Measurements from ENCODE around the gene AMIGO3. TPM values are rescaled to one million over a fixed set of nuclear protein-coding genes. Genes with fewer than 3 reads are reported as not detected.

The AMIGO3 gene
- total and polyA plus RNA-seq, 2 donors (not counting 1 experiment from before 2014, with no cell fraction given), result 11.1 TPM; not detected in 1

GRCh38 chr3:49673715-49674496 lies 45.6 kb downstream of the AMIGO3 start, which contains the start of gene APEH:
Gene APEH (plus strand): TSS chr3:49674351. CDS start chr3:49674402, 51 bp downstream.
- Histone ChIP-seq H3K4me1 (ENCODE audit: control insufficient read depth in 2 of 2, insufficient read depth in 2 of 2, low read length in 2 of 2) (peaks cover 13 to 18% of the 10 kb centered on the region in 2 donors), H4K20me1 (ENCODE audit: control insufficient read depth, insufficient read depth, low read length, poor library complexity, severe bottlenecking) (peaks cover 22% of the 10 kb centered on the region), H3K4me2 (replicated peaks; ENCODE audit: low read depth, low read length, poor library complexity, severe bottlenecking) (peak within 1 kb of the TSS; percentile 92), H3K27me3 (replicated peaks in 1 of 4; ENCODE audit: control extremely low read depth in 1 of 4, control insufficient read depth in 3 of 4, insufficient read depth in 4 of 4, low read length in 3 of 4) (no peaks in the 10 kb centered on the region), H3K9me3 (ENCODE audit: control extremely low read depth in 1 of 3, control insufficient read depth in 2 of 3, insufficient read depth in 1 of 3, low read length in 2 of 3) (peaks cover 0 to 5% (median 0%) of the 10 kb centered on the region in 3 donors), H2AFZ (ENCODE audit: insufficient read depth, low read depth, low read length, poor library complexity, severe bottlenecking) (peak within 1 kb of the TSS; percentile 92), H3K9ac (ENCODE audit: low read length) (peak within 1 kb of the TSS; percentile 77), H3K79me2 (ENCODE audit: control insufficient read depth, insufficient read depth, low read length) (peaks cover 20% of the 10 kb centered on the region), H3K36me3 (replicated peaks in 1 of 2; ENCODE audit: control extremely low read depth in 1 of 2, control insufficient read depth in 1 of 2, extremely low read depth in 1 of 2, insufficient read depth in 2 of 2, low read length in 1 of 2) (peaks cover 0 to 31% of the 10 kb centered on the region in 2 experiments), H3K27ac (ENCODE audit: low read length in 2 of 2) (peak within 1 kb of the TSS; percentile 86 to 94), H3K4me3 (ENCODE audit: control extremely low read depth in 1 of 5, extremely low read depth in 1 of 5, insufficient read depth in 1 of 5, low read depth in 2 of 5, low read length in 4 of 5) (peak within 1 kb of the TSS; percentile 51 to 84 (median 73))
- intact Hi-C loops (cut with micrococcal nuclease), result loop anchor here (1.0 to 5.0 kb wide), 12 partner anchors 15 to 580 kb away; partner anchors contain the start of genes AMIGO3, DAG1, GNAI2 and IP6K1
- peak; percentile 98 for DNase-seq
- Mint-ChIP-seq H3K27me3 (no peaks in the 10 kb centered on the region), H3K27ac (peak within 1 kb of the TSS; percentile 98), H3K4me3 (peak within 1 kb of the TSS; percentile 99), H3K9me3 (ENCODE audit: insufficient read depth) (no peaks in the 10 kb centered on the region), H3K4me1 (peaks cover 30% of the 10 kb centered on the region)
- ChIA-PET CTCF (interaction anchor here (1.9 to 5.0 kb wide), 2 partner anchors 134 kb away, joined by 6 to 161 read pairs; no protein-coding TSS in a partner anchor), POLR2A (no interaction called here)
- under 1% methylated on average over 70 of the region's 71 CpGs for WGBS (ENCODE audit: insufficient coverage)
- peak; percentile 88 for ATAC-seq (ENCODE audit: low read depth)
- TF ChIP-seq CTCF (IDR thresholded peaks at IDR 0.05) (no peak), EZH2 (IDR thresholded peaks at IDR 0.05; ENCODE audit: borderline replicate concordance, insufficient read depth, low read depth, low read length, poor library complexity, severe bottlenecking) (no peak)

All from B cell (primary cell).